ENCODE data around the gene DDAH1.

DDAH1 gene

GRCh38 chr1:85437139-85437538 lies 27.8 kb downstream of the DDAH1 start:
- DNase-seq: no peak

GRCh38 chr1:85433096-85433495 lies 31.9 kb downstream of the DDAH1 start:
- DNase-seq: no peak

- peak; percentile 10 for DNase-seq
These were observed 36.4 kb downstream of the DDAH1 start for GRCh38 chr1:85428471-85429089.

GRCh38 chr1:85427849-85428248 lies 37.1 kb downstream of the DDAH1 start:
- peak; percentile 12 for DNase-seq

- DNase-seq: no peak
These were observed 37.6 kb downstream of the DDAH1 start for GRCh38 chr1:85427331-85427730.

GRCh38 chr1:85421179-85421578 lies 43.8 kb downstream of the DDAH1 start:
- DNase-seq: no peak

- no peak for DNase-seq
These were observed 44.8 kb downstream of the DDAH1 start for GRCh38 chr1:85420199-85420598.

GRCh38 chr1:85417876-85418275 lies 47.1 kb downstream of the DDAH1 start:
- DNase-seq: peak; percentile 17

GRCh38 chr1:85417017-85417416 lies 47.9 kb downstream of the DDAH1 start:
- DNase-seq: no peak

GRCh38 chr1:85413169-85413568 lies 51.8 kb downstream of the DDAH1 start:
- DNase-seq: no peak

- DNase-seq: no peak
These were observed 53.2 kb downstream of the DDAH1 start for GRCh38 chr1:85411567-85412305.

- no peak for DNase-seq
These were observed 55.4 kb downstream of the DDAH1 start for GRCh38 chr1:85409516-85409915.

- no peak for DNase-seq
These were observed 57.1 kb downstream of the DDAH1 start for GRCh38 chr1:85407746-85408377.

GRCh38 chr1:85406887-85407533 lies 57.9 kb downstream of the DDAH1 start:
- no peak for DNase-seq

- no peak for DNase-seq
These were observed 58.9 kb downstream of the DDAH1 start for GRCh38 chr1:85406081-85406480.

- no peak for DNase-seq
These were observed 60.6 kb downstream of the DDAH1 start for GRCh38 chr1:85404408-85404807.

GRCh38 chr1:85398391-85399064 lies 66.4 kb downstream of the DDAH1 start:
- no peak for DNase-seq

- DNase-seq: no peak
These were observed 67.4 kb downstream of the DDAH1 start for GRCh38 chr1:85397490-85398032.

- no peak for DNase-seq
These were observed 68.8 kb downstream of the DDAH1 start for GRCh38 chr1:85396194-85396593.

GRCh38 chr1:85394130-85394529 lies 70.8 kb downstream of the DDAH1 start:
- no peak for DNase-seq

GRCh38 chr1:85393490-85393889 lies 71.5 kb downstream of the DDAH1 start:
- DNase-seq: no peak

- DNase-seq: no peak
These were observed 76.5 kb downstream of the DDAH1 start for GRCh38 chr1:85388416-85388815.

GRCh38 chr1:85387781-85388180 lies 77.2 kb downstream of the DDAH1 start:
- no peak for DNase-seq
